IPS-NIHi7 (cell line): ENCODE data around the gene SACS.

Experiments used
- DNase-seq: peaks from one replicate; pipeline ENCODE4 v3.0.0; 2012; ENCODE audit warnings: mixed read lengths; ENCODE audit errors: extremely low spot score

SACS gene

GRCh38 chr13:23288995-23289394 is 144.5 kb downstream of the SACS start:
- DNase-seq, result no peak

GRCh38 chr13:23288564-23288963 is 144.9 kb downstream of the SACS start:
- DNase-seq, result no peak

- DNase-seq, result no peak
These were observed 154.2 kb downstream of the SACS start for GRCh38 chr13:23279321-23279720.
